KOPT-K1 (cell line): ENCODE measurements around the gene RASGEF1B.
"Not testable (repeated sequence)": the region's sequence is repeated elsewhere in the genome, so short reads cannot be mapped to it uniquely, and the experiment has no call there.

Experiments
- H3K27ac ChIP-seq: fragments of 200-600 bp; sonication (generic); 2 replicates; pipeline ENCODE4 v1.5.1; 2016; ENCODE audit warnings: antibody characterized with exemption, mild to moderate bottlenecking, low read depth, low read length; ENCODE audit not compliant: poor library complexity, severe bottlenecking
- H3K36me3 ChIP-seq: fragments of 200-600 bp; sonication (generic); 2 replicates; pipeline ENCODE4 v1.5.1; 2017; ENCODE audit warnings: antibody characterized with exemption, mild to moderate bottlenecking, low read length, moderate library complexity; ENCODE audit not compliant: insufficient read depth
- H3K9me3 ChIP-seq: fragments of 200-600 bp; sonication (generic); 2 replicates; pipeline ENCODE4 v1.5.1; 2017; ENCODE audit warnings: antibody characterized with exemption, low read length, mild to moderate bottlenecking; ENCODE audit not compliant: insufficient read depth, poor library complexity, severe bottlenecking

The RASGEF1B gene

GRCh38 chr4:81412946-81413495, 58.7 kb downstream of the RASGEF1B start:
- Histone ChIP-seq H3K36me3 (no peaks in the 10 kb centered on the region), H3K9me3 (no peaks in the 10 kb centered on the region), H3K27ac (no peak overlapping the region)

GRCh38 chr4:81410680-81411079, 61.0 kb downstream of the RASGEF1B start:
- Histone ChIP-seq H3K27ac (no peak overlapping the region), H3K36me3 (no peaks in the 10 kb centered on the region), H3K9me3 (no peaks in the 10 kb centered on the region)

GRCh38 chr4:81409836-81410235, 61.9 kb downstream of the RASGEF1B start:
- Histone ChIP-seq H3K27ac (no peak overlapping the region), H3K36me3 (no peaks in the 10 kb centered on the region), H3K9me3 (no peaks in the 10 kb centered on the region)

GRCh38 chr4:81408341-81408740, 63.4 kb downstream of the RASGEF1B start:
- no peaks in the 10 kb centered on the region for H3K9me3 ChIP-seq
- no peak overlapping the region for H3K27ac ChIP-seq
- H3K36me3 ChIP-seq: no peaks in the 10 kb centered on the region

DNA sequence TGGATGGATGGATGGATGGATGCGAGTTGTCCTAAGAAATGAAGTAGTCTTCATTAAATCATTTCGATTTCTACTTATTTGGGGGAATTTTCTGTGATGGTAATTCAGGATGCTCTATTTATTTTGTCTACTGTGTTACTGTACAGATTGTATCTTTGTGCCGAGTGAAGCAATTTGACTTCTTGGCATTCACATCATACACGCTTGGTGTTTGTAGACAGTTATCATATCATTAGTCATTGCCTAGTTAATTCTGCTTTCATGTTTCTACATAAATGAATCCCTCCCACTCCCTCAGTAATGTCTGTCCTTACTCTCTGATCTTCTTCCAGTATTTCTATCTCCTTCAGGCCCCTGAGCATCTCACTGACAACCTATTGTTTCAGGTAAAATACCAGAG, 64.0 kb downstream of the RASGEF1B start:
- Histone ChIP-seq H3K9me3 (no peaks in the 10 kb centered on the region), H3K36me3 (no peaks in the 10 kb centered on the region), H3K27ac (no peak overlapping the region)

- not testable (repeated sequence) for H3K27ac ChIP-seq, H3K9me3 ChIP-seq, H3K36me3 ChIP-seq
Measured at GRCh38 chr4:81406481-81406880, 65.2 kb downstream of the RASGEF1B start.

DNA sequence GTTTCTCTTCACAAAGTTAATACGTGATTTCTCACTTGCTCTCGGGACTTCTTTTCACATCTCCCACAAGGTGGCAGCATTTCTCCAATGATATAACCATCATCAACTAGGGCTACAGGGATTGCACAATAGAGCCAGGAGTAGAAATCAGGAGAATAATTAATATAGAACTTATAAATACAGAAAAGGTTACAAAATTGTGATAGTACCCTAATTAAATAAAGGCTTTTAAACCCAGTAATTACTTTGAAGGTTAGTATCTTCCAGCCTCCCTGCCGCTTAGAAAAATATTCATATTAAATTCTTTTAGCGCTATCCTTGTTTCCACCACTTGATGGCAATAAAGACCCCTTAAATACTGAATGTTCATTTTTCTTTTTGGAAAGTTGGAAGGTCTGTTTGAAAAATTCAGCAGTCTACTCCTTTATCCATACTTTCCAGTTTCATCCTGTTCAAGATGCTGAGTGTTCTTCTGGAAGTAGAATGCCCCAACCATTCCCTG, 65.8 kb downstream of the RASGEF1B start:
- Histone ChIP-seq H3K9me3 (no peaks in the 10 kb centered on the region), H3K36me3 (no peaks in the 10 kb centered on the region), H3K27ac (no peak overlapping the region)

GRCh38 chr4:81404741-81405140, 67.0 kb downstream of the RASGEF1B start:
- Histone ChIP-seq H3K9me3 (no peaks in the 10 kb centered on the region), H3K27ac (no peak overlapping the region), H3K36me3 (no peaks in the 10 kb centered on the region)

DNA sequence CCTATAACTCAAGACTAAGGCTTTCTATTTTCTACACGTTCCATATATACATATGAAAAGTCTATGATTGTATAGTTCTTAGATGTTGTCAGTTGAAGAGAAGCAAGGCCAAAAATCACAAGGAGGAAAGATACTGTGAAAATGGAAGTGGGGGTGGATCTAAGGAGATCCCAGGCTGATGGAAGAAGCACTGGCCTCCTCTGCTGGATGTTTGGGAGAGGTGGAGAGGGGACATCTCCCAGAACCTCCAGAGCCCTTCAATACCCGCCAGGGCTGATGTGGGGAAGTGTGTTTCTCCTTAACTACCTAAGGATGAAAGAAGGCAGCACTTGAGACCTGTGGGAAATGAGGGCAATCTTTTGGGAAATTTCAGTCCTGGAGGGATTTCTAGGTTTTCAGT, 67.4 kb downstream of the RASGEF1B start:
- no peaks in the 10 kb centered on the region for H3K9me3 ChIP-seq
- H3K27ac ChIP-seq: no peak overlapping the region
- H3K36me3 ChIP-seq: no peaks in the 10 kb centered on the region

GRCh38 chr4:81399306-81400086, 72.2 kb downstream of the RASGEF1B start:
- no peak overlapping the region for H3K27ac ChIP-seq
- no peaks in the 10 kb centered on the region for H3K36me3 ChIP-seq
- no peaks in the 10 kb centered on the region for H3K9me3 ChIP-seq

DNA sequence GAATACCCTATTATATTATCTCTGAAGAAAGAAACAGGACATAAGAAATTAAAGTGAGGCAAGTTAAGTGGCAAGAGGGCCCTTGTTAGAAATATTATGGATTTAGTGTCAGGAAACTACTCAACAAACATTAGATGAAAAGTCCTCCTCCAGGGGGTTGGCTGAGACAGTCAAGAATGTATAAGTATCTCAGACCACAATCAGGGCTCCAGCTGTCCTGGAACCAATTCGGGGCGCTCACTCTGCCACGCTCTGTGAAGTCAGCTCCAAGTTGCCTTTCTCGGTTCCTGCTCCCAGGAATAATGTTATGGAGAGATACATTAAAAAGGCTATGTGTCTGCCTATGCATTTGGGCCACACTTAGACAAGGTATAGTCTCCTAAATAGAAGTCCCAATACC, 73.3 kb downstream of the RASGEF1B start:
- Histone ChIP-seq H3K36me3 (no peaks in the 10 kb centered on the region), H3K27ac (no peak overlapping the region), H3K9me3 (no peaks in the 10 kb centered on the region)

- no peaks in the 10 kb centered on the region for H3K9me3 ChIP-seq
- H3K27ac ChIP-seq: no peak overlapping the region
- H3K36me3 ChIP-seq: no peaks in the 10 kb centered on the region
Measured at GRCh38 chr4:81397635-81398034, 74.1 kb downstream of the RASGEF1B start.

- H3K36me3 ChIP-seq: no peaks in the 10 kb centered on the region
- H3K27ac ChIP-seq: no peak overlapping the region
- H3K9me3 ChIP-seq: no peaks in the 10 kb centered on the region
Measured at GRCh38 chr4:81395239-81395638, 76.5 kb downstream of the RASGEF1B start.

GRCh38 chr4:81392164-81392563, 79.5 kb downstream of the RASGEF1B start:
- Histone ChIP-seq H3K36me3 (no peaks in the 10 kb centered on the region), H3K27ac (no peak overlapping the region), H3K9me3 (no peaks in the 10 kb centered on the region)

DNA sequence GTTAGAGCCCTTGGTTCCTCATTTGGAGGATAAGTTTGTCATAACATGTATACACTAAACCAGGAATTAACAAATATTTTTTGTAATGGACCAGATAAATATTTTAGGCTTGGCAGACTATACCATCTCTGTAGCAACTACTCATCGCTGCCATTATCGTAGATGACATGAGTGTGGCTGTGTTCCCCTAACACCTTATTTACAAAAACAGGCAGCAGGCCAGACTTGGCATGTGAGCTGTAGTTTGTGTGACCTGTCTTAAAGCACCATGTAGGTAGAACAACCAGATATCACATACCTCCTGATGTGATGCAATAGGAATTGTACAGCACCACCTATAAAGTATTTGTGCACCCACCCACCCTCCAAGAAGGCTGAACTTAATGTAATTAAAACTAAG, 82.0 kb downstream of the RASGEF1B start:
- H3K36me3 ChIP-seq: no peaks in the 10 kb centered on the region
- H3K27ac ChIP-seq: no peak overlapping the region
- H3K9me3 ChIP-seq: no peaks in the 10 kb centered on the region

GRCh38 chr4:81380437-81380836, 91.3 kb downstream of the RASGEF1B start:
- Histone ChIP-seq H3K27ac (no peak overlapping the region), H3K36me3 (no peaks in the 10 kb centered on the region), H3K9me3 (no peaks in the 10 kb centered on the region)
